GM12878 (cell line): ENCODE results near the gene BCAT1. TPM values are rescaled to one million over a fixed set of nuclear protein-coding genes. Genes with fewer than 3 reads are reported as not detected.

Experiments used
- ATAC-seq: fragments of 200-7000 bp; cut with Tn5 transposase; 3 replicates; pipeline ENCODE4 v1.9.1; 2020; ENCODE audit warnings: mild to moderate bottlenecking, moderate library complexity
- BruUV-seq: library from RNA; stranded (reverse); fragments of 400-500 nt; replicated peaks from 2 replicates; lab custom pipeline; 2021; lab: Mats Ljungman, UMichigan
- CTCF ChIA-PET: fragments of 300-600 bp; sonication (Branson Sonifier 250); formaldehyde crosslinking; extraction: SDS; loops from one replicate; lab custom pipeline; 2021; ENCODE audit warnings: inconsistent platforms; lab: Yijun Ruan, JAX
- POLR2A ChIA-PET: fragments of 350-600 bp; formaldehyde crosslinking; extraction: SDS; loops from one replicate; lab custom pipeline; 2021; ENCODE audit warnings: inconsistent platforms; lab: Charles Lee
- RAD21 ChIA-PET: fragments of 300-600 bp; sonication (Branson Sonifier 250); formaldehyde crosslinking; loops from one replicate; lab custom pipeline; 2023; ENCODE audit warnings: antibody characterized with exemption; ENCODE audit not compliant: unreplicated experiment; lab: Charles Lee
- SMC1A ChIA-PET: fragments of 300-600 bp; sonication (Branson Sonifier 250); formaldehyde crosslinking; loops from one replicate; lab custom pipeline; 2023; ENCODE audit not compliant: unreplicated experiment, uncharacterized antibody; lab: Charles Lee
- DNase-seq: peaks from one replicate; pipeline ENCODE4 v3.0.0-alpha.2; 2011; ENCODE audit warnings: low read depth, low spot score
- FAIRE-seq: peaks from 3 replicates; lab custom pipeline; 2011; peaks lifted over from hg19 to GRCh38; lab: Jason Lieb, UNC
- H2AFZ ChIP-seq: 2 replicates; pipeline ENCODE4 v1.6.0; 2011; ENCODE audit warnings: low read depth, low read length, control low read depth; ENCODE audit not compliant: control insufficient read depth
- H3K27ac ChIP-seq: 2 replicates; pipeline ENCODE4 v1.5.1; 2011; ENCODE audit warnings: control low read depth; ENCODE audit not compliant: control insufficient read depth, insufficient read depth
- H3K27me3 ChIP-seq, 2 experiments: replicated peaks in 1 of 2; 2 replicates each; pipeline versions ENCODE4 v1.6.0 to v1.6.1; 2011; ENCODE audit warnings: low read length in 1 of 2; ENCODE audit not compliant: control insufficient read depth in 2 of 2, insufficient read depth in 2 of 2
- H3K36me3 ChIP-seq, 2 experiments: 2 replicates each; pipeline ENCODE4 v1.5.1; 2011; ENCODE audit warnings: low read length in 1 of 2; ENCODE audit not compliant: control insufficient read depth in 2 of 2, insufficient read depth in 2 of 2
- H3K4me1 ChIP-seq: 2 replicates; pipeline ENCODE4 v1.6.1; 2011; ENCODE audit warnings: mild to moderate bottlenecking, low read length, moderate library complexity, mixed read lengths; ENCODE audit not compliant: control insufficient read depth, insufficient read depth
- H3K4me2 ChIP-seq: 2 replicates; pipeline ENCODE4 v1.6.0; 2011; ENCODE audit warnings: control low read depth; ENCODE audit not compliant: control insufficient read depth, insufficient read depth
- H3K4me3 ChIP-seq: fragments of 200-600 bp; sonication (generic); 2 replicates; pipeline ENCODE4 v1.5.1; 2016
- H3K79me2 ChIP-seq: 2 replicates; pipeline ENCODE4 v1.6.0; 2011; ENCODE audit warnings: low read length; ENCODE audit not compliant: control insufficient read depth, insufficient read depth
- H3K9ac ChIP-seq: 2 replicates; pipeline ENCODE4 v1.8.0; 2011; ENCODE audit warnings: low read length, control low read depth, mixed read lengths; ENCODE audit not compliant: control insufficient read depth, insufficient read depth
- H3K9me3 ChIP-seq: replicated peaks from 3 replicates; pipeline ENCODE4 v1.5.1; 2011; ENCODE audit warnings: mild to moderate bottlenecking, low read length; ENCODE audit not compliant: control insufficient read depth, insufficient read depth
- H4K20me1 ChIP-seq: 2 replicates; pipeline ENCODE4 v1.6.0; 2011; ENCODE audit not compliant: control insufficient read depth, insufficient read depth
- BRCA1 ChIP-seq: IDR thresholded peaks from 2 replicates; pipeline ENCODE4 v1.6.1; 2011; ENCODE audit warnings: low read depth, low read length, improper control_type of control experiment
- CBX3 ChIP-seq: fragments of 200-600 bp; sonication (generic); IDR thresholded peaks from 2 replicates; pipeline ENCODE4 v1.6.1; 2016; ENCODE audit warnings: low read depth, borderline replicate concordance
- CEBPB ChIP-seq, 2 experiments: fragments of 150-350 bp in 1 of 2; IDR thresholded peaks; 2 replicates each; pipeline ENCODE4 v1.6.1; 2012 to 2014; ENCODE audit warnings: low read depth in 2 of 2, low read length in 2 of 2, borderline replicate concordance in 1 of 2, inconsistent platforms in 1 of 2
- IKZF2 ChIP-seq, 2 experiments: fragments of 450-650 bp; IDR thresholded peaks; 2 replicates each; pipeline ENCODE4 v1.6.1; 2017; ENCODE audit warnings: mild to moderate bottlenecking in 2 of 2, moderate library complexity in 2 of 2
- KAT2A ChIP-seq: conservative IDR thresholded peaks from 2 replicates; pipeline ENCODE4 v1.6.1; 2011; ENCODE audit warnings: low read depth, low read length; ENCODE audit not compliant: control insufficient read depth
- MLLT1 ChIP-seq: fragments of 450-650 bp; IDR thresholded peaks from 2 replicates; pipeline ENCODE4 v1.6.1; 2016; ENCODE audit warnings: mild to moderate bottlenecking
- MTA3 ChIP-seq: IDR thresholded peaks from 2 replicates; pipeline ENCODE4 v1.6.1; 2012; ENCODE audit warnings: low read length, inconsistent platforms, borderline replicate concordance
- NBN ChIP-seq: fragments of 450-650 bp; IDR thresholded peaks from 2 replicates; pipeline ENCODE4 v1.6.1; 2016
- NFIC ChIP-seq: IDR thresholded peaks from 2 replicates; pipeline ENCODE4 v1.6.1; 2012; ENCODE audit warnings: low read depth, mild to moderate bottlenecking, inconsistent platforms, low read length, moderate library complexity
- NR2C1 ChIP-seq: fragments of 450-650 bp; IDR thresholded peaks from 2 replicates; pipeline ENCODE4 v1.6.1; 2017; ENCODE audit warnings: antibody characterized with exemption, mild to moderate bottlenecking, moderate library complexity
- RB1 ChIP-seq: fragments of 450-650 bp; formaldehyde crosslinking; IDR thresholded peaks from 2 replicates; pipeline ENCODE4 v1.6.1; 2017; ENCODE audit warnings: mild to moderate bottlenecking, borderline replicate concordance
- RBBP5 ChIP-seq: fragments of 200-600 bp; sonication (generic); conservative IDR thresholded peaks from 2 replicates; pipeline ENCODE4 v1.6.1; 2016
- SIN3A ChIP-seq: IDR thresholded peaks from 2 replicates; pipeline ENCODE4 v1.6.1; 2012; ENCODE audit warnings: low read depth, low read length, improper control_type of control experiment
- SMC3 ChIP-seq: IDR thresholded peaks from 2 replicates; pipeline ENCODE4 v1.6.1; 2011; ENCODE audit warnings: low read length, improper control_type of control experiment, borderline replicate concordance
- TBL1XR1 ChIP-seq: IDR thresholded peaks from 2 replicates; pipeline ENCODE4 v1.6.1; 2012; ENCODE audit warnings: low read depth, low read length, improper control_type of control experiment
- TCF7 ChIP-seq: IDR thresholded peaks from 2 replicates; pipeline ENCODE4 v1.6.1; 2014; ENCODE audit warnings: antibody characterized with exemption, borderline replicate concordance
- ZNF24 ChIP-seq: fragments of 450-650 bp; IDR thresholded peaks from 2 replicates; pipeline ENCODE4 v1.6.1; 2017; ENCODE audit warnings: antibody characterized with exemption, mild to moderate bottlenecking
- WGBS: methylation state at CpG from one replicate; pipeline ENCODE4 v1.1.6; 2016; ENCODE audit warnings: low lambda C conversion rate; ENCODE audit not compliant: insufficient replicate concordance, insufficient coverage; ENCODE audit errors: missing lambda C conversion rate; 5-methylcytosine and 5-hydroxymethylcytosine counted together
- in situ Hi-C: fragments of 300-500 bp; cut with MboI; formaldehyde crosslinking; loops from 9 replicates; pipeline ENCODE4 v1.14.3; 2018; ENCODE audit warnings: mixed read lengths
- intact Hi-C: fragments of 100-400 bp; cut with micrococcal nuclease; formaldehyde crosslinking; loops from one replicate; pipeline ENCODE4 v1.14.2; 2022; ENCODE audit not compliant: unreplicated experiment
- polyA plus RNA-seq, 11 experiments: library from polyadenylated mRNA; depleted of rRNA in 4 of 11; unstranded in 6 of 11; stranded (reverse) in 5 of 11; fragments of >200 nt; fragmentation: Nextera tagmentation in 4 of 11; fragmentation: Illumina TruSeq in 1 of 11; extraction: Ambion mirVana in 4 of 11; extraction: Trizol in 1 of 11; gene quantifications; 1 replicate in 1 of 11; 2 replicates in 10 of 11; pipeline versions ENCODE4 v1.2.1 to v1.2.3, GENCODE V29; 2011 to 2016; ENCODE audit warnings: inconsistent platforms in 2 of 11, missing spikeins in 2 of 11, low read depth in 1 of 11
- total RNA-seq, 4 experiments: library from RNA; depleted of rRNA in 3 of 4; stranded (reverse); fragments of >200 nt in 3 of 4; fragmentation: Illumina TruSeq in 1 of 4; extraction: Trizol in 1 of 4; gene quantifications; 2 replicates each; pipeline versions ENCODE4 v1.2.1 to v1.2.3, GENCODE V29; 2013 to 2021
- TF ChIP-seq, protein P1 (sequence below): IDR thresholded peaks from 2 replicates; pipeline ENCODE4 v1.6.1; 2012; ENCODE audit warnings: low read length, inconsistent platforms

The BCAT1 gene
- total and polyA plus RNA-seq, 10 of the 15 experiments (the other 5 are each of a cell fraction or from before 2014, with no cell fraction given): 26.2 to 187 (median 81.9) TPM

DNA sequence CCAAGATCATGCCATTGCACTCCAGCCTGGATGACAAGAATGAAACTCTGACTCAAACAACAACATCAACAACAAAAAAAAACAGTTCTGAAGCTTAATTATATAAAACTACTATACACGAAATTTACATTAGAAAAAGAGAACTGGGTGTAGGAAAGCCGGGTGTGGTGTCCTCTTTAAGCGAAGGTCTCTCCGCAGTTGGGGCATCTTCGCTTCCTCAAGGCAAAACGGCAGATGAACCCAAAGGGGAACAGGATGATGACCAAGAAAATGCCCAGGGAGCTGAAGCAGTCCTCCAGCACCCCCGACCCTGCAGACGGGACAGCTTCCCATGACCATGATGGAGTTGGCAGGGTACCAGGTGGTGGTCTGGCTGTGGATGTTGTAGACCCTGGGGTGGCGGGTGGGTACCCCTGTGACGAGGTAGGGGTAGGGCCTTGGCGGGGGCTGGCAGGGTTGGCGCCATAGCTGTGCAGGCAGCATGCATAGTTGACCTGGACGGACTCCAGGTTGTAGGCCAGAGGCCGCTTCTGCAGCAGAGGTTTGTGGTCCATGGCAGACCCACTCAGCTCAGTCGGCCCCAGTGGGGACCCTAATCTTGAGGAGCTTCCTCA lies 18.2 kb upstream of the BCAT1 start:
- Histone ChIP-seq H3K79me2 (no peaks in the 10 kb centered on the region), H2AFZ (no peak overlapping the region), H3K4me1 (no peaks in the 10 kb centered on the region), H3K27me3 (no peaks in the 10 kb centered on the region), H3K27ac (no peak overlapping the region), H3K36me3 (no peaks in the 10 kb centered on the region), H4K20me1 (no peaks in the 10 kb centered on the region), H3K9me3 (no peaks in the 10 kb centered on the region; the same call in 2 of the 3 replicates), H3K4me2 (no peak overlapping the region), H3K9ac (no peak overlapping the region), H3K4me3 (no peak overlapping the region)
- ChIA-PET RAD21 (no interaction called here), SMC1A (interaction anchor here (1.0 to 2.1 kb wide), 3 partner anchors 113 to 188 kb away, joined by 3 to 7 read pairs (median 3); no protein-coding TSS in a partner anchor), POLR2A (interaction anchor here (0.5 kb wide), 1 partner anchor 210 kb away, joined by 3 read pairs; no protein-coding TSS in a partner anchor), CTCF (interaction anchor here (0.9 to 2.1 kb wide), 3 partner anchors 24 to 114 kb away, joined by 3 to 10 read pairs (median 4); no protein-coding TSS in a partner anchor)
- intact Hi-C loops: no loop called here
- TF ChIP-seq MLLT1 (no peak), SIN3A (no peak), CEBPB (IDR thresholded peaks at IDR 0.05; ENCODE audit: borderline replicate concordance in 1 of 2, low read depth in 2 of 2, low read length in 2 of 2) (no peak), RBBP5 (no peak), NR2C1 (no peak), TBL1XR1 (no peak), SMC3 (no peak), TCF7 (no peak), MTA3 (no peak), ZNF24 (no peak), NFIC (no peak), RB1 (no peak), IKZF2 (IDR thresholded peaks at IDR 0.05) (no peak), CBX3 (no peak), NBN (no peak), BRCA1 (no peak), KAT2A (no peak)
- TF ChIP-seq, protein P1, sequence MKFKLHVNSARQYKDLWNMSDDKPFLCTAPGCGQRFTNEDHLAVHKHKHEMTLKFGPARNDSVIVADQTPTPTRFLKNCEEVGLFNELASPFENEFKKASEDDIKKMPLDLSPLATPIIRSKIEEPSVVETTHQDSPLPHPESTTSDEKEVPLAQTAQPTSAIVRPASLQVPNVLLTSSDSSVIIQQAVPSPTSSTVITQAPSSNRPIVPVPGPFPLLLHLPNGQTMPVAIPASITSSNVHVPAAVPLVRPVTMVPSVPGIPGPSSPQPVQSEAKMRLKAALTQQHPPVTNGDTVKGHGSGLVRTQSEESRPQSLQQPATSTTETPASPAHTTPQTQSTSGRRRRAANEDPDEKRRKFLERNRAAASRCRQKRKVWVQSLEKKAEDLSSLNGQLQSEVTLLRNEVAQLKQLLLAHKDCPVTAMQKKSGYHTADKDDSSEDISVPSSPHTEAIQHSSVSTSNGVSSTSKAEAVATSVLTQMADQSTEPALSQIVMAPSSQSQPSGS: no peak
- in situ Hi-C loops: no loop called here
- no peak for ATAC-seq
- FAIRE-seq: no peak
- WGBS: 91% methylated on average over 14 of the region's 15 CpGs
- DNase-seq: no peak
- BruUV-seq: no TSS peak
